Neural cell (in vitro differentiated cells): ENCODE measurements around the gene ESYT3. TPM values are rescaled to one million over a fixed set of nuclear protein-coding genes. Genes with fewer than 3 reads are reported as not detected.
A peak's percentile ranks its signal among the peaks of the same experiment; 100 is the strongest.

ENCODE experiments used
- H2AFZ ChIP-seq: fragments of 200-600, 300-800 bp; sonication (generic), shearing (Covaris generic); 2 replicates; pipeline ENCODE4 v1.6.0; 2014; ENCODE audit warnings: low read depth, mild to moderate bottlenecking, antibody characterized with exemption, low read length, moderate library complexity
- H3F3A ChIP-seq: fragments of 200-600 bp; shearing (Covaris generic); 2 replicates; pipeline ENCODE4 v1.6.1; 2016; ENCODE audit warnings: mild to moderate bottlenecking, moderate library complexity, mixed read lengths, antibody characterized with exemption, low read length; ENCODE audit not compliant: insufficient read depth, poor library complexity, severe bottlenecking
- H3K27ac ChIP-seq: fragments of 200-600, 300-800 bp; sonication (generic), shearing (Covaris generic); 2 replicates; pipeline ENCODE4 v1.5.1; 2014; ENCODE audit warnings: mild to moderate bottlenecking, low read length, moderate library complexity
- H3K27me3 ChIP-seq: fragments of 300-800, 200-600 bp; sonication (generic), shearing (Covaris generic); 2 replicates; pipeline ENCODE4 v1.6.0; 2014; ENCODE audit warnings: mild to moderate bottlenecking, low read depth, low read length, moderate library complexity; ENCODE audit not compliant: insufficient read depth
- H3K36me3 ChIP-seq: fragments of 300-800, 200-600 bp; sonication (generic), shearing (Covaris generic); 2 replicates; pipeline ENCODE4 v1.5.1; 2014; ENCODE audit warnings: mild to moderate bottlenecking, antibody characterized with exemption, low read length, moderate library complexity; ENCODE audit not compliant: insufficient read depth
- H3K4me2 ChIP-seq: fragments of 300-800, 200-600 bp; sonication (generic), shearing (Covaris generic); 2 replicates; pipeline ENCODE4 v1.6.0; 2014; ENCODE audit warnings: mild to moderate bottlenecking, low read length
- H3K4me3 ChIP-seq: fragments of 300-800, 200-600 bp; sonication (generic), shearing (Covaris generic); 2 replicates; pipeline ENCODE4 v1.5.1; 2014; ENCODE audit warnings: mild to moderate bottlenecking, low read length, moderate library complexity
- H3K79me2 ChIP-seq: fragments of 200-600 bp; shearing (Covaris generic); replicated peaks from 2 replicates; pipeline ENCODE4 v1.6.0; 2014; ENCODE audit warnings: mild to moderate bottlenecking, low read length, moderate library complexity; ENCODE audit not compliant: insufficient read depth
- H3K9ac ChIP-seq: fragments of 300-800, 200-600 bp; sonication (generic), shearing (Covaris generic); 2 replicates; pipeline ENCODE4 v1.6.1; 2016; ENCODE audit warnings: mild to moderate bottlenecking, low read length, mixed read lengths
- H3K9me2 ChIP-seq: fragments of 200-600 bp; shearing (Covaris generic); 2 replicates; pipeline ENCODE4 v1.6.1; 2016; ENCODE audit warnings: mild to moderate bottlenecking, low read length, mixed read lengths; ENCODE audit not compliant: insufficient read depth
- H3K9me3 ChIP-seq: fragments of 200-600, 300-800 bp; sonication (generic), shearing (Covaris generic); 2 replicates; pipeline ENCODE4 v1.6.1; 2016; ENCODE audit warnings: mild to moderate bottlenecking, mixed run types, low read length, moderate library complexity, mixed read lengths
- H4K20me1 ChIP-seq: fragments of 200-600 bp; shearing (Covaris generic); 2 replicates; pipeline ENCODE4 v1.6.1; 2016; ENCODE audit warnings: mild to moderate bottlenecking, mixed run types; ENCODE audit not compliant: insufficient read depth
- CTCF ChIP-seq: fragments of 450-650 bp; IDR thresholded peaks from 2 replicates; pipeline ENCODE4 v1.5.1; 2014; ENCODE audit warnings: antibody characterized with exemption, mild to moderate bottlenecking, moderate library complexity; ENCODE audit not compliant: poor library complexity, severe bottlenecking
- EP300 ChIP-seq: fragments of 450-650 bp; conservative IDR thresholded peaks from 2 replicates; pipeline ENCODE4 v1.6.1; 2014; ENCODE audit warnings: antibody characterized with exemption, mild to moderate bottlenecking, moderate library complexity; ENCODE audit not compliant: poor library complexity, severe bottlenecking
- EZH2 ChIP-seq: fragments of 200-600, 300-800 bp; shearing (Covaris generic), sonication (generic); IDR thresholded peaks from 2 replicates; pipeline ENCODE4 v1.6.1; 2014; ENCODE audit warnings: antibody characterized with exemption, low read length, borderline replicate concordance, mild to moderate bottlenecking; ENCODE audit not compliant: insufficient read depth, poor library complexity, severe bottlenecking
- MXI1 ChIP-seq: fragments of 450-650 bp; conservative IDR thresholded peaks from 2 replicates; pipeline ENCODE4 v1.6.1; 2014; ENCODE audit warnings: antibody characterized with exemption, mild to moderate bottlenecking; ENCODE audit not compliant: poor library complexity, severe bottlenecking
- POLR2AphosphoS5 ChIP-seq: IDR thresholded peaks from 2 replicates; pipeline ENCODE4 v1.6.1; 2012
- RAD21 ChIP-seq: fragments of 450-650 bp; conservative IDR thresholded peaks from 2 replicates; pipeline ENCODE4 v1.6.1; 2014; ENCODE audit warnings: antibody characterized with exemption, mild to moderate bottlenecking, moderate library complexity
- REST ChIP-seq: IDR thresholded peaks from 2 replicates; pipeline ENCODE4 v1.6.1; 2012; ENCODE audit warnings: borderline replicate concordance
- SMC3 ChIP-seq: fragments of 450-650 bp; conservative IDR thresholded peaks from 2 replicates; pipeline ENCODE4 v1.6.1; 2014; ENCODE audit warnings: antibody characterized with exemption, mild to moderate bottlenecking, moderate library complexity; ENCODE audit not compliant: poor library complexity
- TAF1 ChIP-seq: IDR thresholded peaks from 2 replicates; pipeline ENCODE4 v1.6.1; 2012; ENCODE audit warnings: low read depth
- polyA plus RNA-seq: library from polyadenylated mRNA; depleted of rRNA; stranded (reverse); fragments of >200 nt; gene quantifications from 2 replicates; pipeline ENCODE4 v1.2.3, GENCODE V29; 2014

Gene ESYT3
- polyA plus RNA-seq, 1 donor from 2014 or later = 0.33 TPM

GRCh38 chr3:138434875-138435772, 708 bp downstream of the ESYT3 start:
- Histone ChIP-seq H4K20me1 (no peaks in the 10 kb centered on the region), H3K4me2 (peak overlapping the region; percentile 74), H3K79me2 (no peaks in the 10 kb centered on the region), H3K9me2 (no peaks in the 10 kb centered on the region), H3F3A (no peaks in the 10 kb centered on the region), H3K9me3 (peaks cover 5% of the 10 kb centered on the region), H2AFZ (peak overlapping the region; percentile 44), H3K9ac (peak overlapping the region; percentile 30), H3K27me3 (peaks cover 41% of the 10 kb centered on the region), H3K36me3 (no peaks in the 10 kb centered on the region), H3K4me3 (peak overlapping the region; percentile 74), H3K27ac (no peak overlapping the region)
- TF ChIP-seq CTCF (peak; percentile 11), RAD21 (no peak), TAF1 (no peak), EP300 (no peak)

GRCh38 chr3:138435840-138436239, 1.4 kb downstream of the ESYT3 start:
- Histone ChIP-seq H3K4me2 (no peak overlapping the region), H3K79me2 (no peaks in the 10 kb centered on the region), H3K4me3 (no peak overlapping the region), H3K9ac (no peak overlapping the region), H2AFZ (no peak overlapping the region), H3F3A (no peaks in the 10 kb centered on the region), H4K20me1 (no peaks in the 10 kb centered on the region), H3K27me3 (peaks cover 41% of the 10 kb centered on the region), H3K9me2 (no peaks in the 10 kb centered on the region), H3K27ac (no peak overlapping the region), H3K9me3 (peaks cover 5% of the 10 kb centered on the region), H3K36me3 (no peaks in the 10 kb centered on the region)
- no peak for TF ChIP-seq POLR2AphosphoS5
- no peak for TF ChIP-seq RAD21
- no peak for TF ChIP-seq MXI1
- TF ChIP-seq REST = no peak

DNA sequence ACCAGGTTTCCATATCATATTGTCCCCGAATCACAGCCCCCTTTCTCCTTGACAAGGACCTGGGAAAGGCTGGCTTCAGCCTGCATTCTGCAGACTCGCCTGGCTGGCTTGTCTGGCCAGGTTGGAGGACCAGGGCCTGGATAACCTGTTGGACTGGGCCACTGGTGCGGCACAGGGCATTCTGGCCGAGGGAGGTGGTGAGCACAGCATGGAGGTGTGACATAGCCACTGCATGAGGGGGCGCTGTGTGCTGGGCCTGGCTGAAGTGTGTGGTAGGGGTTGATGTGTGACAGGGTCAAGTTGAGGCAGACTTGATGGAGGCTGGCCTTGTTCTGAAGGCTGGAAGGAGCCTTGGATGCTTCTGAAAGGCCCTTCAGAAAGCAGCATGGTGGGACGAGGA, 2.9 kb downstream of the ESYT3 start:
- no peak overlapping the region for H3K4me2 ChIP-seq
- H2AFZ ChIP-seq = no peak overlapping the region
- no peaks in the 10 kb centered on the region for H3K9me2 ChIP-seq
- no peak overlapping the region for H3K9ac ChIP-seq
- no peaks in the 10 kb centered on the region for H3K36me3 ChIP-seq
- no peaks in the 10 kb centered on the region for H4K20me1 ChIP-seq
- peaks cover 5% of the 10 kb centered on the region for H3K9me3 ChIP-seq
- H3K4me3 ChIP-seq = no peak overlapping the region
- peaks cover 41% of the 10 kb centered on the region for H3K27me3 ChIP-seq
- no peaks in the 10 kb centered on the region for H3K79me2 ChIP-seq
- no peak for TF ChIP-seq SMC3
- no peak for TF ChIP-seq EZH2
- no peak for TF ChIP-seq RAD21
- TF ChIP-seq TAF1 = no peak
- no peak for TF ChIP-seq CTCF
- no peak for TF ChIP-seq EP300
- TF ChIP-seq MXI1 = no peak
- no peak for TF ChIP-seq REST
- no peak for TF ChIP-seq POLR2AphosphoS5
- no peaks in the 10 kb centered on the region for H3F3A ChIP-seq
- no peak overlapping the region for H3K27ac ChIP-seq
